Fibroblast of lung (primary cell): ENCODE data around the gene STMP1. TPM values are rescaled to one million over a fixed set of nuclear protein-coding genes. Genes with fewer than 3 reads are reported as not detected.
"Not testable (repeated sequence)": the region's sequence is repeated elsewhere in the genome, so short reads cannot be mapped to it uniquely, and the experiment has no call there.

Source experiments
- DNase-seq, 2 donors: peaks; one replicate each; pipeline versions ENCODE4 v3.0.0 to v3.0.0-alpha.2; 2010; ENCODE audit warnings: low read depth in 2 of 2
- H2AFZ ChIP-seq: 2 replicates; pipeline ENCODE4 v1.5.1; 2012; ENCODE audit warnings: low read length, control low read depth, inconsistent platforms
- H3K27ac ChIP-seq: 2 replicates; pipeline ENCODE4 v1.5.1; 2011; ENCODE audit warnings: low read length, control low read depth; ENCODE audit not compliant: insufficient read depth
- H3K27me3 ChIP-seq: 2 replicates; pipeline ENCODE4 v1.5.1; 2011; ENCODE audit warnings: mild to moderate bottlenecking, low read length; ENCODE audit not compliant: control insufficient read depth, insufficient read depth
- H3K36me3 ChIP-seq: 2 replicates; pipeline ENCODE4 v1.5.1; 2011; ENCODE audit warnings: low read length; ENCODE audit not compliant: control insufficient read depth, insufficient read depth
- H3K4me1 ChIP-seq: 2 replicates; pipeline ENCODE4 v1.5.1; 2011; ENCODE audit warnings: low read length; ENCODE audit not compliant: control insufficient read depth, insufficient read depth; ENCODE audit errors: extremely low read depth
- H3K4me2 ChIP-seq: 2 replicates; pipeline ENCODE4 v1.5.1; 2011; ENCODE audit warnings: low read length, control low read depth; ENCODE audit not compliant: insufficient read depth; ENCODE audit errors: extremely low read depth
- H3K4me3 ChIP-seq, 4 experiments: fragments of 200-600 bp in 1 of 4; sonication (generic) in 1 of 4; replicated peaks in 1 of 4; 2 replicates each; pipeline ENCODE4 v1.5.1; 2011 to 2016; ENCODE audit warnings: low read length in 4 of 4, low read depth in 3 of 4, mild to moderate bottlenecking in 3 of 4, control low read depth in 2 of 4, inconsistent platforms in 1 of 4, mixed read lengths in 1 of 4; ENCODE audit not compliant: insufficient read depth in 1 of 4; ENCODE audit errors: control extremely low read depth in 1 of 4
- H3K79me2 ChIP-seq: 2 replicates; pipeline ENCODE4 v1.5.1; 2012; ENCODE audit warnings: mild to moderate bottlenecking, low read length, inconsistent platforms; ENCODE audit not compliant: control insufficient read depth, insufficient read depth
- H3K9ac ChIP-seq: 2 replicates; pipeline ENCODE4 v1.5.1; 2011; ENCODE audit warnings: mild to moderate bottlenecking, low read length, control low read depth; ENCODE audit not compliant: insufficient read depth
- H3K9me3 ChIP-seq: 2 replicates; pipeline ENCODE4 v1.5.1; 2012; ENCODE audit warnings: low read depth, low read length; ENCODE audit not compliant: control insufficient read depth, insufficient read depth
- H4K20me1 ChIP-seq: 2 replicates; pipeline ENCODE4 v1.5.1; 2011; ENCODE audit warnings: low read length; ENCODE audit not compliant: control insufficient read depth, insufficient read depth; ENCODE audit errors: extremely low read depth
- EZH2 ChIP-seq: IDR thresholded peaks from 2 replicates; pipeline ENCODE4 v1.5.1; 2012; ENCODE audit warnings: low read length, control low read depth, mild to moderate bottlenecking; ENCODE audit errors: missing control alignments
- polyA plus RNA-seq, 2 donors: library from polyadenylated mRNA; depleted of rRNA in 1 of 2; stranded (reverse) in 1 of 2; unstranded in 1 of 2; fragments of >200 nt; gene quantifications; 2 replicates each; pipeline ENCODE4 v1.2.1, GENCODE V29; 2011 to 2012; ENCODE audit warnings: missing spikeins in 1 of 2
- total RNA-seq: library from RNA; depleted of rRNA; stranded (reverse); fragments of >200 nt; gene quantifications from 2 replicates; pipeline ENCODE4 v1.2.1, GENCODE V29; 2014
- TF ChIP-seq, protein P1 (sequence below), 2 donors: IDR thresholded peaks in 1 of 2; conservative IDR thresholded peaks in 1 of 2; 1 replicate in 1 of 2; 2 replicates in 1 of 2; pipeline ENCODE4 v1.5.1; 2011 to 2012; ENCODE audit warnings: low read length in 2 of 2, control low read depth in 1 of 2, inconsistent platforms in 1 of 2, low read depth in 1 of 2, mild to moderate bottlenecking in 1 of 2

The STMP1 gene
- total and polyA plus RNA-seq, 2 donors (not counting 1 experiment from before 2014, with no cell fraction given): 16.7 to 50.6 TPM

DNA sequence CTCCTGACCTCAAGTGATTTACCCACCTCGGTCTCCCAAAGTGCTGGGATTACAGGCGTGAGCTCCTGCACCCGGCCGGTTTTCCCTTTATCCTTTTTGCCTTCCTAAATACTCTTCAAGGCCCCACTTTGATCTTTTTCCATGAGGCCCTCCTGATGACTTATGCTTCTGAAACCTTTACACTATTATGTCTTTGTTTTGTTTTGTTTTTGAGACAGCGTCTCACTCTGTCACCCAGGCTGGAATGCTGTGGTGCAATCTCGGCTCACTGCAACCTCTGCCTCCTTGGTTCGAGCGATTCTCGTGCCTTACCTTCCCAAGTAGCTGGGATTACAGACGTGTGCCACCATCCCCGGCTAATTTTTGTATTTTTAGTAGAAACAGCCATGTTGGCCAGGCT is 3.8 kb downstream of the STMP1 start:
- no peak overlapping the region for H2AFZ ChIP-seq
- no peak for TF ChIP-seq EZH2
- TF ChIP-seq, protein P1, sequence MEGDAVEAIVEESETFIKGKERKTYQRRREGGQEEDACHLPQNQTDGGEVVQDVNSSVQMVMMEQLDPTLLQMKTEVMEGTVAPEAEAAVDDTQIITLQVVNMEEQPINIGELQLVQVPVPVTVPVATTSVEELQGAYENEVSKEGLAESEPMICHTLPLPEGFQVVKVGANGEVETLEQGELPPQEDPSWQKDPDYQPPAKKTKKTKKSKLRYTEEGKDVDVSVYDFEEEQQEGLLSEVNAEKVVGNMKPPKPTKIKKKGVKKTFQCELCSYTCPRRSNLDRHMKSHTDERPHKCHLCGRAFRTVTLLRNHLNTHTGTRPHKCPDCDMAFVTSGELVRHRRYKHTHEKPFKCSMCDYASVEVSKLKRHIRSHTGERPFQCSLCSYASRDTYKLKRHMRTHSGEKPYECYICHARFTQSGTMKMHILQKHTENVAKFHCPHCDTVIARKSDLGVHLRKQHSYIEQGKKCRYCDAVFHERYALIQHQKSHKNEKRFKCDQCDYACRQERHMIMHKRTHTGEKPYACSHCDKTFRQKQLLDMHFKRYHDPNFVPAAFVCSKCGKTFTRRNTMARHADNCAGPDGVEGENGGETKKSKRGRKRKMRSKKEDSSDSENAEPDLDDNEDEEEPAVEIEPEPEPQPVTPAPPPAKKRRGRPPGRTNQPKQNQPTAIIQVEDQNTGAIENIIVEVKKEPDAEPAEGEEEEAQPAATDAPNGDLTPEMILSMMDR (conservative IDR thresholded peaks at IDR 0.05 in 1 of 2, IDR thresholded peaks at IDR 0.05 in 1 of 2; ENCODE audit: low read depth in 1 of 2, low read length in 2 of 2): no peak
- H3K4me1 ChIP-seq: peaks cover 5% of the 10 kb centered on the region
- H3K79me2 ChIP-seq: peaks cover 66% of the 10 kb centered on the region
- no peak overlapping the region for H3K27ac ChIP-seq
- H3K9ac ChIP-seq: no peak overlapping the region
- H3K27me3 ChIP-seq: no peaks in the 10 kb centered on the region
- peak in 1 of 2 donors; percentile 49 for DNase-seq
- H4K20me1 ChIP-seq: no peaks in the 10 kb centered on the region
- no peak overlapping the region for H3K4me3 ChIP-seq
- no peaks in the 10 kb centered on the region for H3K36me3 ChIP-seq
- no peaks in the 10 kb centered on the region for H3K9me3 ChIP-seq
- no peak overlapping the region for H3K4me2 ChIP-seq

DNA sequence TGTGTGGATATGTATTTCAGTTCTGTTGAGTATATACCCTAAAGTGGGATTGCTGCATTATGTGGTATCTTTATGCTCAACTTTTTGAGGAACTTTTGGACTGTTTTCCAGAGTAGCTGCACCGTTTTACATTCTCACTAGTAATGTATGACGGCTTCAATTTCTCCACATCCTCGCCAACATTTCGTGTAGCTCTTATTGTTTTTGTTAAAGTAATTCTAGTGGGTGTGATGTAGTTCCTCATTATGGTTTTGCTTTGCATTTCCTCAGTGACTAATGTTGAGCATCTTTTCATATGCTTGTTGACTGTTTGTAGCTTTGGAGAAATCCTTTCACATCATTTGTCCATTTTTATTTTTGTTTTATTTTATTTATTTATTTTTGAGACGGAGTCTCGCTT is 4.5 kb downstream of the STMP1 start:
- Histone ChIP-seq H3K4me1 (peaks cover 8% of the 10 kb centered on the region), H3K9ac (no peak overlapping the region), H4K20me1 (no peaks in the 10 kb centered on the region), H3K79me2 (peaks cover 72% of the 10 kb centered on the region), H3K4me2 (no peak overlapping the region), H3K9me3 (no peaks in the 10 kb centered on the region), H3K36me3 (no peaks in the 10 kb centered on the region), H3K27ac (no peak overlapping the region), H3K27me3 (no peaks in the 10 kb centered on the region), H2AFZ (no peak overlapping the region), H3K4me3 (no peak overlapping the region)
- no peak for DNase-seq
- TF ChIP-seq, protein P1 (conservative IDR thresholded peaks at IDR 0.05 in 1 of 2, IDR thresholded peaks at IDR 0.05 in 1 of 2; ENCODE audit: low read depth in 1 of 2, low read length in 2 of 2): no peak
- TF ChIP-seq EZH2: no peak

DNA sequence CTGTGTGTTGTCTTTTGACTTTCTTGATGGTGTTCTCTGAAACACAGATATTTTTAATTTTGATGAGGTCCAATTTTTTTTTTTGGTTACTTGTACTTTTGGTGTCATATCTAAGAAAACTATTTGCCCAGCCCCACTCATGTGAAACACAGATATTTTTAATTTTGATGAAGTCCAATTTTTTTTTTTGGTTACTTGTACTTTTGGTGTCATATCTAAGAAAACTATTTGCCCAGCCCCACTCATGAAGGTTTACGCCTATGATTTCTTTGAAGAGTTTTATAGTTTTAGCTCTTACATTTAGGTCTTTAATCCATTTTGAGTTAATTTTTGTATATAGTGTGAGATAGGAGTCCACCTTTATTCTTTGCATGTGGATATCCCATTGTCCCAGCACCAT is 5.3 kb downstream of the STMP1 start:
- peaks cover 77% of the 10 kb centered on the region for H3K79me2 ChIP-seq
- H3K9me3 ChIP-seq, H3K4me3 ChIP-seq, H3K27me3 ChIP-seq, H3K9ac ChIP-seq, H3K4me2 ChIP-seq, DNase-seq, H3K27ac ChIP-seq, H2AFZ ChIP-seq, H3K36me3 ChIP-seq, H4K20me1 ChIP-seq, H3K4me1 ChIP-seq: not testable (repeated sequence)

DNA sequence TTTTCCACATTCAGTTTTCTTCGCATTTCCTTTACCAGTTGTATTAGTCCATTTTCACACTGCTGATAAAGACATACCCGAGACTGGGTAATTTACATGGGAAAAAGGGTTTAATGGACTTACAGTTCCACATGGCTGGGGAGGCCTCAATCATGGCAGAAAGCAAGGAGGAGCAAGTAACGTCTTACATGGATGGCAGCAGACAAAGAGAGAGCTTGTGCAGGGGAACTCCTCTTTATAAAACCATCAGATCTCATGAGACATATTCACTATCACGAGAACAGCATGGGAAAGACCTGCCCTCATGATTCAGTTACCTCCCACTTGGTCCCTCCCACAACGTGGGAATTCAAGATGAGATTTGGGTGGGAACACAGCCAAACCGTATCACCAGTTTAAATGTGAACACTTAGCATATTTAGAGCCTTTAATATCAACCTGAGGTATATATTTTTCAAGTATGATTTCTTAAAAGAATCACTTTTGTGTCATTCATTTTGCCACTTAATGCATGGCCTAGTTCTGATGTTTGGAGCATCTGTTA is 6.6 kb downstream of the STMP1 start:
- not testable (repeated sequence) for H3K9ac ChIP-seq, DNase-seq, H3K27ac ChIP-seq

More for the DNA sequence above, 6.6 kb downstream of the STMP1 start:
- H3K36me3 ChIP-seq, H3K27me3 ChIP-seq, H3K4me1 ChIP-seq, H2AFZ ChIP-seq, H3K4me3 ChIP-seq, H4K20me1 ChIP-seq, H3K4me2 ChIP-seq, H3K9me3 ChIP-seq: not testable (repeated sequence)
- H3K79me2 ChIP-seq: peaks cover 74% of the 10 kb centered on the region
